HG03354 (cell line): ENCODE results near the gene MAGI1.

Experiments
- ATAC-seq: cut with Tn5 transposase; IDR thresholded peaks from one replicate; pipeline ENCODE4 v1.9.1; 2021; ENCODE audit warnings: mild to moderate bottlenecking; ENCODE audit not compliant: unreplicated experiment, poor library complexity, severe bottlenecking

MAGI1 gene

DNA sequence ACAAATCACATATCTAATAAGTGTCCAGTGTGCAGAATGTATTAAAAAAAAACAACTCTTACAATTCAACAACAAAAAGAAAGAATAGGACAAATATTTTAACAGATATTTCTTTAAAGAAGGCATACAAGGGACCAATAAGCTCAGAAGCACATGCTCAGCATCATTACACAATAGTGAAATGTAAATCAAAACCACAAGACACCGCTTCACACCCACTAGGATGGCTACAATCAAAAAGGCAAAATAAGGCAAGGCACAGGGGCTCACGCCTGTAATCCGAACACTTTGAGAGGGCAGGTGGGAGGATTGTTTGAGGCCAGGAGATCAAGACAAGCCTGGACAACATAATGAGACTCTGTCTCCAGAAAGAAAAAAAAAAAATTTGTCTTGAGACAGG lies 255.6 kb downstream of the MAGI1 start:
- ATAC-seq = no peak

DNA sequence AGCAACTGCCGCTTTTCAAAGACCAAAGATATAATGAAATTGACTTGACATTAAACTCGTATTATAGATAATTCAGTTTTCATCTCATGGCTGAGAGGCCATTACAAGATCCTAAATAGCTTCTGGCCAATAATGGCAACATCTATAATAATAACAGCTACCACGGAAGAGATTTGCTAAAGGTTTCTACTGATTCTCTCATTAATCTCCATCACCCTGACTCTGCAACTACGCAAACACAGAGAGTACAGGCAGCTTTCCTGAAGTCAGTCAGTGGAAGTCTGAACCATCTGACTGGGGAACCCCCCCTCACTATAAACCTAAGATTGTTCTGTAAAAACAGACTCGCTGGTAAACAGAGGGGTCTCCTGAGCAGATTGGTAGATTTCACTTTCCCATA lies 257.1 kb downstream of the MAGI1 start:
- ATAC-seq = no peak

DNA sequence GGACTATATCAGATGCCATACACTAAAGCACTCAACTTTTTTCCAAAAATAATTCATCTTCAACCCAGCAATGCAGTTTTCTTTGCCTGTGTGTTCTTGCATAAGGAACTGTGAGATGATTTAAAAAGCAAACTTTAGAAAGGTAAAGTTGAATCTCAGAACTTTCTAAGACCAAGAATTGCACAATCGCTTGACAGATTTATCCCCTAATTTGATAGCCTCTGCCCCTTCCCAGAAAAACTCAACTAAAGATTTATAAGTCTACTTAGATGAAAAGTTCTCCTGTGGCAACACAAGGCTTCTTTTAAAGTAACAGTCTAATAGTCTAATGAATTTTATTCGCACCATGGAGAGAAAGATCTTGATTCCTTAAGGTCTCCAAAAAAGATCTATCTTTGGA lies 259.3 kb downstream of the MAGI1 start:
- no peak for ATAC-seq

GRCh38 chr3:65778968-65779367 lies 259.8 kb downstream of the MAGI1 start:
- ATAC-seq = no peak

DNA sequence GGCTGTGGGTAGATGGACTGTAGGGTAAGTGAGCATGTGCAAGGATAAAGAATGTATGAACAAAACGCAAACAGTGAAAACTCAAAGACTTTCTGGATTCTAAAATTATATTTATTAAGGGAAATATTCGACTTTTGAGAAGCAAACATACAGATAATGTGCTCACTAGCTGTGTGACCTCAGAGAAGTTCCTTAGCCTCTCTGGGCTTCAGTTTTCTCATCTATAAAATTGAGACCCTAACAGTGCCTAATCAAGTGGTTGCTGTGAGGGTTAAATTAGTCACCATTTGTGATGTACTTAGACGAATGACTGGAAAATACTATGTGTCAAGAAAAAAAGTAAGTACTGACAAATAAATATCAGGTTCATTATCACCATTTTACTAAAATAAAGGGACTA lies 261.7 kb downstream of the MAGI1 start:
- ATAC-seq = no peak

- ATAC-seq = no peak
These were observed 262.2 kb downstream of the MAGI1 start for GRCh38 chr3:65776494-65776893.

GRCh38 chr3:65776081-65776480 lies 262.6 kb downstream of the MAGI1 start:
- ATAC-seq = no peak

GRCh38 chr3:65772758-65773157 lies 266.0 kb downstream of the MAGI1 start:
- no peak for ATAC-seq

DNA sequence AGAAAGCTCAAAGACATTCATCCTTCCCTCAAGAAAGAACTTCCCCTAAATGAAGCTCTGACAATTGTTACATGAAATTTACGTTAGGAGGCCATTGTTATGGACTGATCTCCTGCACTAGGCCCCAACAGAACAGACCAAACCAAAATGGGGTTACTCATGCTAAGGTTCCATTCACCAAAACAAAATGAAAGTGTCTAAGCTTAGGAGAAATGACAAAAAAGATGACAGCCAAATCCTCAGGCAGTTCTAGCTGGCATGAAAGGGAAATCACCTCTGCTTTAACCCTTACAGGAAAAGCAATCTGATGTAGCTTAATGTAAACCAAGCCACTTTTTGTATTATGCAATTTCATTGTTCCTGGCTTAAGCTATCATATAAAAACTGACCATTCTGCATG lies 271.2 kb downstream of the MAGI1 start:
- ATAC-seq = no peak

- ATAC-seq = no peak
These were observed 276.5 kb downstream of the MAGI1 start for GRCh38 chr3:65762235-65762580.

DNA sequence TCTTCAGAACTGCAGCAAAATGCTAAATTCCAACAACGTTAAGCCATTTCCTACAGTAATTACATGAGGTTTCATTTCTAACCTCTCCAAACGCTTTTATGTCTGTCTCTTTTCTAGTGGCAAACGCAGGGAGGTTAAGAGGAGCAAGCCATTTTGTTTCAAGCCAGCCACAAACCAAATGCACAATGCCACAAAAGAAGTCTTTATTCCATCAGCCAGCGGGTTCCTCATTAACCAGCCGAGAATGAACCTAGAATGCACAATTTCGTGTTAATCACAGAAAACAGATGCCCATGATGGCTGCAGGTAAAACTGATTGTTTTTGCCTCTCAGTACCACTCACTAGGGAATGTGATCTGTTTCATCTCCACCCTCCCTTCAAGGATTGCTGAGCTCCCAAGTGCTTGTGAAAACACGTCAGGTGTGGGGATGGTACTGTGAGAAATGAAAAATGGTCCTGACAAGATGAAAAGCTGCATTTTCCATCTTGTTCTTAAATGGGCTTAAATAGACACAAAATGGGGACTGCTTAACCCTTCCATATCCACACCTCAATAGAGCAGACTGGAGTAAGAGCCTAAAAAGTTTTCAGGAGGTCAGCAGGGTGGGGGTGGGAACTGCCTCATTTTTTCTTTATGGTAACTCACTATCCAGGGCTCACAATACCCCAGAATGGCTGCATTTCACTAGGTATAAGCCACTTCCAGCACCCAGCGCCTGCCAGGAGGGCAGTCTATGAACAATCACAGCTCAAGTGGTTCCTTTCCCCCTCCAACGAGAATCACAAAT lies 277.1 kb downstream of the MAGI1 start:
- no peak for ATAC-seq

DNA sequence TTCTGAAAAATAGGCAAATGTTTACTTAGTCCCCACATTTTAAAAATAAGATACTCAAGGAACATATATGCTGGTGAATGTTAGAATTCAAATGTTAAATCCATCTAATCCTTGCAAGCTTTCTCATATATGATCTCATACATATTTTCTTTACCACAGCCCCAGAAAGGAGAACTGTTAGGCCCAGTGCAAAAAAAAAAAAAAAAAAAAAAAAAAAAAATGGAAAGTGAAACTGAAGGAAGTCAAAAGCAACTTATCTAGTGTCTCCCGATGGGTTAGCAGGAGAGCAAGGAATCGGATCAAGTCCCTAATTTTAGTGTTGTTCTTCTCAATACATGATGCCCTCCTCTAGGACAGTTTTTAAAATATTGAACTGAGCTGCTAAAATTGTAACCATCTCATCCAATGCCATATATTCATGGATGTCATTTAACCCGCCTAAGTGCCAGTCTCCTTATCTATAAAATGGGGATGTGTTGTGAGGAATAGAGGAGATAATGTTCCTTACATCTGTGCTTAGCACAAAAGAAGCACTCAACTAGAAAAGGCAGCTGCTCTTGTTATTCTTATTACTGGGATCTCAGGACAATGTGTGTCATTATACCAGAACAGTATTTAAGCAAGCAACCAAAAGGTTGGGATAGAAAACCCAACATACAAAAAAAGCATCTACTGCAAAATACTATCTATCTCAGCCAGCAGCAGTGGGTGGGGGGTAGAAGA lies 279.7 kb downstream of the MAGI1 start:
- ATAC-seq = no peak

- no peak for ATAC-seq
These were observed 280.3 kb downstream of the MAGI1 start for GRCh38 chr3:65758438-65758837.

GRCh38 chr3:65752636-65753035 lies 286.1 kb downstream of the MAGI1 start:
- no peak for ATAC-seq

GRCh38 chr3:65751123-65751700 lies 287.5 kb downstream of the MAGI1 start:
- peak; percentile 71 for ATAC-seq

DNA sequence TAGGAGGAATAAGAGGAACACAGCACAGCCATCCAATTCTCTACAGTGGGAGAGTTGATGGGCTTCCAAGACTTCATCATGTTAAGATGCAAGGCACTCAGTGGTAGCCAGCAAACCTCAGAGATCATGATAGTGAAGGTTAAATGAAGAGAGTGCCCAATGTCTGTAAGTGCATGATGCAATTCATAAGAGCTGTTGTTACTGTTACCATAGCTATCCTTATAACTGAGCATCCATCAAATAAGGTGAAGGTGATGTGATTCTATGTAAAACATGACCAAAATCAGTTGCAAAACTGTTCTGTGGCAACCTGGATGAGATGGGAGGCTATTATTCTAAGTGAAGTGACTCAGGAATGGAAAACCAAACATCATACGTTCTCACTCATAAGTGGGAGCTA lies 289.7 kb downstream of the MAGI1 start:
- no peak for ATAC-seq

DNA sequence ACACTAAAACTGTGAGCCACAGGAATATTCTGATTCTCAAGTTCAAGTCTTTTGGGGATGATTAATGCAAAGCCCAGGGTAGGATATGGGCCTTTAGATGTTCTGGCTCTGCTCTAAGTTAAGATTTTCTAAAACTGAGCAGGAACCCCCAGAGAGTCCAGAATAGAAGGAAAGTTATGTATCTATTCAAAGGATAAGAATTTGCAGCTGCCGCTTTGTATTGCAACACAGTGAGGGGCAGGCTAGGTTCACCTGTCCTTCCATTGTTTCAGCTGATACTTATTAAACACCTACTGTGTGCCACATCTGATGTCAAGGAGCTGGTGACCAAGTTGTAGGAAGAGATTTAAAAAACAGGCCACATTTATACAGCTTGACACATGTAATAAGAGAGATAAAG lies 290.4 kb downstream of the MAGI1 start:
- no peak for ATAC-seq

GRCh38 chr3:65746848-65747247 lies 291.9 kb downstream of the MAGI1 start:
- ATAC-seq = no peak

- ATAC-seq = no peak
These were observed 293.4 kb downstream of the MAGI1 start for GRCh38 chr3:65745306-65745705.

DNA sequence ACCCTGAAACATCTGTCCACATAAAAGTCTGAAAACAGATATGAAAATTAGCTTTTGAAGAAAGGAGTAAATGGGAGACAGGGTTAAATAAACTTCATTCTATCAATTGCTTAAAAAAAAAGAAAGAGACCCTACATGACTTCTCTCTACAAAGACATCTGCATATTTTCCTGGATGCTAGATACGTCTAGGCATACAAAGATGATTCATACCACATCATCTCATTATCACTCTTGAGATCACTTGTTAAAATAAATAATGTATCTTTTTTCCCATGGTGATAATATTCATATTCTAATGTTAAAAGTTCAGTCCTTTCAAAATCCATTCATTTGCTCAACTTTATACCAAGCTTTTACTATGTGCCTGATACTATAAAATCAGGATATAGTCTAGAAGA lies 295.8 kb downstream of the MAGI1 start:
- no peak for ATAC-seq

GRCh38 chr3:65741540-65741939 lies 297.2 kb downstream of the MAGI1 start:
- ATAC-seq = no peak
